B cell (primary cell): Measurements from ENCODE around the gene SIM1. TPM values are rescaled to one million over a fixed set of nuclear protein-coding genes. Genes with fewer than 3 reads are reported as not detected.

Experiments
- ATAC-seq: fragments of 200-7000 bp; cut with Tn5 transposase; one replicate; pipeline ENCODE4 v1.10.0; 2021; ENCODE audit warnings: low read depth, mild to moderate bottlenecking, moderate number of reproducible peaks, moderate library complexity
- CTCF ChIA-PET: fragments of 350-600 bp; sonication (Branson Sonifier 250); formaldehyde crosslinking; loops from one replicate; lab custom pipeline; 2021; ENCODE audit warnings: antibody characterized with exemption, inconsistent platforms; lab: Charles Lee
- POLR2A ChIA-PET: fragments of 350-600 bp; sonication (Branson Sonifier 250); formaldehyde crosslinking; loops from one replicate; lab custom pipeline; 2021; ENCODE audit warnings: antibody characterized with exemption; lab: Charles Lee
- DNase-seq: peaks from one replicate; pipeline ENCODE4 v3.0.0; 2013
- H2AFZ ChIP-seq: 2 replicates; pipeline ENCODE4 v1.6.1; 2012; ENCODE audit warnings: mild to moderate bottlenecking, low read depth, low read length; ENCODE audit not compliant: insufficient read depth, poor library complexity, severe bottlenecking
- H3K27ac ChIP-seq, 2 donors: 1 replicate in 1 of 2; 2 replicates in 1 of 2; pipeline ENCODE4 v1.5.1; 2012 to 2013; ENCODE audit warnings: low read length in 2 of 2, mild to moderate bottlenecking in 2 of 2, moderate library complexity in 1 of 2
- H3K27me3 ChIP-seq, 4 experiments: fragments of 200-600 bp in 1 of 4; sonication (generic) in 1 of 4; replicated peaks in 1 of 4; 1 replicate in 2 of 4; 2 replicates in 2 of 4; pipeline versions ENCODE4 v1.6.1 to v1.7.0; 2013 to 2016; ENCODE audit warnings: low read length in 3 of 4, mild to moderate bottlenecking in 2 of 4, mixed read lengths in 1 of 4, moderate library complexity in 1 of 4; ENCODE audit not compliant: insufficient read depth in 4 of 4, control insufficient read depth in 3 of 4; ENCODE audit errors: control extremely low read depth in 1 of 4
- H3K36me3 ChIP-seq, 2 experiments: replicated peaks in 1 of 2; 1 replicate in 1 of 2; 2 replicates in 1 of 2; pipeline versions ENCODE4 v1.6.1 to v1.7.1; 2013; ENCODE audit warnings: low read length in 1 of 2; ENCODE audit not compliant: insufficient read depth in 2 of 2, control insufficient read depth in 1 of 2; ENCODE audit errors: control extremely low read depth in 1 of 2, extremely low read depth in 1 of 2
- H3K4me1 ChIP-seq, 2 donors: fragments of 200-600 bp in 1 of 2; sonication (generic) in 1 of 2; 1 replicate in 1 of 2; 2 replicates in 1 of 2; pipeline versions ENCODE4 v1.5.1 to v1.6.1; 2013 to 2017; ENCODE audit warnings: low read length in 2 of 2; ENCODE audit not compliant: control insufficient read depth in 2 of 2, insufficient read depth in 2 of 2
- H3K4me2 ChIP-seq: replicated peaks from 2 replicates; pipeline ENCODE3; 2012; ENCODE audit warnings: mild to moderate bottlenecking, low read depth, low read length; ENCODE audit not compliant: poor library complexity, severe bottlenecking
- H3K4me3 ChIP-seq, 5 experiments: fragments of 200-600 bp in 1 of 5; sonication (generic) in 1 of 5; 1 replicate in 3 of 5; 2 replicates in 2 of 5; pipeline versions ENCODE4 v1.5.1 to v1.7.0; 2011 to 2016; ENCODE audit warnings: low read length in 4 of 5, mild to moderate bottlenecking in 4 of 5, low read depth in 2 of 5, control low read depth in 1 of 5, moderate library complexity in 1 of 5; ENCODE audit not compliant: insufficient read depth in 1 of 5; ENCODE audit errors: control extremely low read depth in 1 of 5, extremely low read depth in 1 of 5
- H3K79me2 ChIP-seq: fragments of 200-600 bp; sonication (generic); one replicate; pipeline ENCODE4 v1.6.0; 2016; ENCODE audit warnings: low read length; ENCODE audit not compliant: control insufficient read depth, insufficient read depth
- H3K9ac ChIP-seq: fragments of 200-600 bp; sonication (generic); 2 replicates; pipeline ENCODE4 v1.6.1; 2017; ENCODE audit warnings: mild to moderate bottlenecking, low read length, moderate library complexity
- H3K9me3 ChIP-seq, 3 donors: one replicate each; pipeline versions ENCODE4 v1.6.1 to v1.7.1; 2013; ENCODE audit warnings: low read length in 2 of 3; ENCODE audit not compliant: control insufficient read depth in 2 of 3, insufficient read depth in 1 of 3; ENCODE audit errors: control extremely low read depth in 1 of 3
- H4K20me1 ChIP-seq: 2 replicates; pipeline ENCODE4 v1.6.0; 2012; ENCODE audit warnings: mild to moderate bottlenecking, low read length; ENCODE audit not compliant: insufficient read depth, control insufficient read depth, poor library complexity, severe bottlenecking
- H3K27ac Mint-ChIP-seq: one replicate; pipeline ENCODE4 v1.8.0; 2021; ENCODE audit warnings: mixed read lengths
- H3K27me3 Mint-ChIP-seq: one replicate; pipeline ENCODE4 v1.8.0; 2021; ENCODE audit warnings: mixed read lengths
- H3K4me1 Mint-ChIP-seq: one replicate; pipeline ENCODE4 v1.8.0; 2021; ENCODE audit warnings: mixed read lengths
- H3K4me3 Mint-ChIP-seq: one replicate; pipeline ENCODE4 v1.8.0; 2021; ENCODE audit warnings: mixed read lengths
- H3K9me3 Mint-ChIP-seq: one replicate; pipeline ENCODE4 v1.8.0; 2022; ENCODE audit warnings: mixed read lengths; ENCODE audit not compliant: insufficient read depth
- CTCF ChIP-seq: fragments of 200-600 bp; IDR thresholded peaks from one replicate; pipeline ENCODE4 v1.8.0; 2022; ENCODE audit warnings: antibody characterized with exemption, mild to moderate bottlenecking
- EZH2 ChIP-seq: IDR thresholded peaks from 2 replicates; pipeline ENCODE4 v1.6.1; 2012; ENCODE audit warnings: borderline replicate concordance, low read depth, mild to moderate bottlenecking, moderate library complexity, low read length; ENCODE audit not compliant: insufficient read depth, poor library complexity, severe bottlenecking
- WGBS: methylation state at CpG from one replicate; pipeline ENCODE4 v1.1.5; 2013; ENCODE audit warnings: missing lambda C conversion rate; ENCODE audit not compliant: insufficient coverage; 5-methylcytosine and 5-hydroxymethylcytosine counted together
- intact Hi-C: fragments of 100-400 bp; cut with micrococcal nuclease; formaldehyde crosslinking; loops from one replicate; pipeline ENCODE4 v1.10.0; 2022
- polyA plus RNA-seq: library from polyadenylated mRNA; depleted of rRNA; stranded (reverse); fragments of >200 nt; gene quantifications from 2 replicates; pipeline ENCODE4 v1.2.3, GENCODE V29; 2012
- total RNA-seq, 2 donors: library from RNA; stranded (reverse); fragments of 120-200 nt in 1 of 2; gene quantifications; 1 replicate in 1 of 2; 2 replicates in 1 of 2; pipeline versions ENCODE4 v1.2.3 to v1.2.4, GENCODE V29; 2013 to 2022

The SIM1 gene
- total and polyA plus RNA-seq, 2 donors (not counting 1 experiment from before 2014, with no cell fraction given), result not detected

GRCh38 chr6:100457311-100457990 is 7.3 kb downstream of the SIM1 start:
- peaks cover 71% of the 10 kb centered on the region for H3K27me3 Mint-ChIP-seq
- H3K4me3 Mint-ChIP-seq, result no peak overlapping the region
- H3K36me3 ChIP-seq, result no peaks in the 10 kb centered on the region
- H3K27ac ChIP-seq, result no peak overlapping the region
- H3K4me1 Mint-ChIP-seq, result no peaks in the 10 kb centered on the region
- no peak overlapping the region for H2AFZ ChIP-seq
- TF ChIP-seq EZH2, result peak; percentile 17
- TF ChIP-seq CTCF, result no peak
- H3K27me3 ChIP-seq, result peaks cover 0 to 96% (median 84%) of the 10 kb centered on the region in 4 experiments
- no peak overlapping the region for H3K9ac ChIP-seq
- CTCF ChIA-PET, result no interaction called here
- peaks cover 10 to 52% (median 20%) of the 10 kb centered on the region in 3 donors for H3K9me3 ChIP-seq
- POLR2A ChIA-PET, result no interaction called here
- intact Hi-C loops, result loop anchor here (5.0 kb wide), 1 partner anchor 845 kb away; no protein-coding TSS in a partner anchor
- no peak overlapping the region for H3K27ac Mint-ChIP-seq
- DNase-seq, result peak; percentile 24
- 16% methylated on average over 26 of the region's 34 CpGs for WGBS
- ATAC-seq, result no peak
- no peaks in the 10 kb centered on the region for H3K79me2 ChIP-seq
- H4K20me1 ChIP-seq, result no peaks in the 10 kb centered on the region
- peaks cover 4 to 25% of the 10 kb centered on the region in 2 donors for H3K4me1 ChIP-seq
- no peak overlapping the region for H3K4me2 ChIP-seq
- no peaks in the 10 kb centered on the region for H3K9me3 Mint-ChIP-seq
- no peak overlapping the region for H3K4me3 ChIP-seq

- H3K4me3 ChIP-seq, result no peak overlapping the region
- peaks cover 4 to 26% of the 10 kb centered on the region in 2 donors for H3K4me1 ChIP-seq
- intact Hi-C loops, result loop anchor here (5.0 kb wide), 1 partner anchor 845 kb away; no protein-coding TSS in a partner anchor
- H3K9ac ChIP-seq, result no peak overlapping the region
- no peaks in the 10 kb centered on the region for H3K4me1 Mint-ChIP-seq
- no peak overlapping the region for H3K4me2 ChIP-seq
- H3K27ac ChIP-seq, result no peak overlapping the region
- no peak overlapping the region for H3K4me3 Mint-ChIP-seq
- H3K79me2 ChIP-seq, result no peaks in the 10 kb centered on the region
- no CpG with 5 or more reads among the region's 8 CpGs for WGBS
- peak; percentile 20 for DNase-seq
- no peak for ATAC-seq
- H3K27ac Mint-ChIP-seq, result no peak overlapping the region
- ChIA-PET CTCF (no interaction called here), POLR2A (interaction anchor here (0.5 kb wide), 1 partner anchor 866 kb away, joined by 3 read pairs; no protein-coding TSS in a partner anchor)
- no peaks in the 10 kb centered on the region for H3K36me3 ChIP-seq
- peaks cover 0 to 96% (median 83%) of the 10 kb centered on the region in 4 experiments for H3K27me3 ChIP-seq
- no peak overlapping the region for H2AFZ ChIP-seq
- TF ChIP-seq CTCF, result no peak
- no peak for TF ChIP-seq EZH2
- H4K20me1 ChIP-seq, result no peaks in the 10 kb centered on the region
- H3K9me3 ChIP-seq, result peaks cover 10 to 52% (median 19%) of the 10 kb centered on the region in 3 donors
- H3K27me3 Mint-ChIP-seq, result peaks cover 65% of the 10 kb centered on the region
- H3K9me3 Mint-ChIP-seq, result no peaks in the 10 kb centered on the region
These were observed 7.8 kb downstream of the SIM1 start for GRCh38 chr6:100456908-100457235.
